HG02943 (cell line): ENCODE results near the gene RAD9A.

Experiments used
- ATAC-seq: cut with Tn5 transposase; IDR thresholded peaks from one replicate; pipeline ENCODE4 v1.9.1; 2021; ENCODE audit warnings: mild to moderate bottlenecking, low read depth, moderate library complexity; ENCODE audit not compliant: unreplicated experiment

RAD9A gene

DNA sequence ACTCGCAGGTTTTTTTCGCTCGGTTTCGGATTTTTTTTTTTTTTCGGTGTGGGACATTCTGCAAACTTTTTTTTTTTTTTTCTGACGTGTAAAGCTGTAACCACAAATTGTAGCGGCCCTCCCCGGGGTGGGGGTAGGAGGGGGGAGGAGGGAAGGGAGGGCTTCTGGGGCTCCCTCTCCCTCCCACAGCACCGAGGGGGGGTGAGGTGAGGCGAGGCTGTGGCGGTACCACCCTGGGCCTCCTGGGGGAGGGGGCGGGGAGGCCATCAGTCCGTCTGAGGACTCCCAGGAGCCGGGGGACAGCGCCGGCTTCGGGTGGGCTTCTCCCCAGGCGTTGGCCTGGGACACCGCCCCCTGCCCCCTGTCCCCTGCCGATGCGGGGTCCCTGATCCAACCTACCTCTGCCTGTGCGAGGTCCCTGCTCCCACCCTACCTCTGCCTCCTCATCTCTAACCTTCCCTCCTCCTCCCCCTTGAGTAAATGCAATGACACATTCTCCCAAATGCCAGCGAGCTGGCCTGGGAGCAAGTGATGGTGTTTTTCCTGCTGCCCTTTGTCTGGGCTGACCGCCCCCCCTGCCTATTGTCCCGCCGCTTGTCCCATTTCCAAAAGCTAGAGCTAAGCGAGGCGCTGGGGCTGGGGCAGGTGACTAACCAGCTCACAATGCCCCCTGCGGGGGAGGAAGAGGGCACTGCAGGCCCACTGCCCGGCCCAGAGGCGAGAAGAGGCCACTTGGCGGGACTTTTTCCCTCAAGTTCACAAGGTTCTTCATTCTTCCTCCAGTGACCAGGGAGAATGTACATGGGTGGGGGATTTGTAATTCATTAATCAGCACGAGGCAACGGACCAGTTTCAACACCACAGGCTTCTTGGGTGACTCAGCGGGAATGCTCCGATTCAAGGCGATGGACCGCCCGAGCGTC is 17.9 kb upstream of the RAD9A start:
- no peak for ATAC-seq

GRCh38 chr11:67374571-67375281 is 17.1 kb upstream of the RAD9A start:
- ATAC-seq = no peak

DNA sequence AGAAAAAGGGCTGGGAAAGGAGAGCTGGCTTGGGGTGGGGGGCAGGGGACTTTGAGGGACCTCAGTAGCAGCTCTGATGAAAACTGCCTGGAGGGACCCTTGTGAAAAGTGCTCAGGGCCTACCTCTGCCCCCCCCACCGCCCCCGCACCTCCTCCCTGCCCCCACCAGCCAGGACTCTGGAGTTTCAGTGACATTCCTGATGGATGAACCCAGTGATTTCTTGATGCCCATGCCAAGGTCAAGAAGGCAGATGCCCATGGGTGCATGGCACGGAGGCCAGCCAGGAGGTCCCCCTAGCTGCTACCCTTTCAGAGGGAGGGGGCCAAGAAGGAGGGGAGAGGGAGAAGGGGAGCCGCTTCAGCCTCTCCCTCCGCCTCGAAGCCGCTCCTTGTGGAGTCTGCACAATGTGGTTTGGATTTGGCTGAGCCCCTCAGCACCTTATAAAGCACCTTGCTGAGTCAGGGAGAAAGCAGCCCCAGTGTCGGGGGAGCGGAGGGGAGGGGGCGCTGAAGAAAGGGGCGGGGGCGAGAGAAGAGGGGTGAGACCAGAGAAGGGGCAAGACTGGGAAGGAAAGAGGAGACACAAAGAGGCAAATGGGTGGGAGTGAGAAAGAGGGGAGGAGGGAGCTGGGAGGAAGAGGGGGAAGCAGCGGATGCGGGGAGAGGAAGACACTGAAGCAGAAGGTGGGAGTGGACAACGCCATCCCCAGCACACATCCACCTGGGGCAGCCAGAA is 16.3 kb upstream of the RAD9A start:
- ATAC-seq = no peak

DNA sequence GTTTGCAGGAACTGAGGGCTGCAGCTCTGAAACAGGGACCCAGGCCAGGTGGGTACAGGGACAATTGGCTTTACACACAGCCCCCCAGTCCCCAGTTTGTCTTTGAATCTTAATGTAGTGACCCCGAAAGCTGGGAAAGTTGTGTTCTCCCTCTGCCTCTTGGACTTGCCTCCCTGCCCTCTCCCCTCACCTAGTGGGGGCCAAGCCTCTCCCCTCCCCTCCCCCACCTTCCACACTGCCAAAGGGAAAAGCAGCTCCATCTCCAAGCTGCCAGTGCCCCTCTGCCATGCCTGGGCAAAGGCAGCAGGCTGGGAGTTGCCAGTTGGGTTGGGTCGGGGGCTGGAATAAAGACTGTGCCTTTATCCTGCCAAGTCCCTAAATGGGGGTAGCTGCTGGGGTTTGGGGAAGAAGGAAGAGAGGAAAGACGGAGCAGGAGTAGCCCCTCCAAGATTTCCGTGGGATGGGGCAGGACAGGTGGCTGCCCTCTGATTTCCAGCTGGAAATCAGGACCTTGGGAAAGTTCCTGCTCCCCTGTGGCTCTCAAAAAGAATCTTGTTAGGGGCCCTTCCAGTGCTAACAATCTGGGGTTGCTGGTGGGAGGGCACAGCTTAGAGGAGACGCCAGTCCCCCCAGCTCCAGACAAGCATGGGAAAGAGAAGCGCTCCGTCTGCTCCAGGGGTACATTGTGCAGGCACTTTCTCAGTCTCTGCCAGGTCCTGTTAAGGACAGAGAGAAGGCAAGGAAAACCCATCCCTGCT is 15.5 kb upstream of the RAD9A start:
- no peak for ATAC-seq

DNA sequence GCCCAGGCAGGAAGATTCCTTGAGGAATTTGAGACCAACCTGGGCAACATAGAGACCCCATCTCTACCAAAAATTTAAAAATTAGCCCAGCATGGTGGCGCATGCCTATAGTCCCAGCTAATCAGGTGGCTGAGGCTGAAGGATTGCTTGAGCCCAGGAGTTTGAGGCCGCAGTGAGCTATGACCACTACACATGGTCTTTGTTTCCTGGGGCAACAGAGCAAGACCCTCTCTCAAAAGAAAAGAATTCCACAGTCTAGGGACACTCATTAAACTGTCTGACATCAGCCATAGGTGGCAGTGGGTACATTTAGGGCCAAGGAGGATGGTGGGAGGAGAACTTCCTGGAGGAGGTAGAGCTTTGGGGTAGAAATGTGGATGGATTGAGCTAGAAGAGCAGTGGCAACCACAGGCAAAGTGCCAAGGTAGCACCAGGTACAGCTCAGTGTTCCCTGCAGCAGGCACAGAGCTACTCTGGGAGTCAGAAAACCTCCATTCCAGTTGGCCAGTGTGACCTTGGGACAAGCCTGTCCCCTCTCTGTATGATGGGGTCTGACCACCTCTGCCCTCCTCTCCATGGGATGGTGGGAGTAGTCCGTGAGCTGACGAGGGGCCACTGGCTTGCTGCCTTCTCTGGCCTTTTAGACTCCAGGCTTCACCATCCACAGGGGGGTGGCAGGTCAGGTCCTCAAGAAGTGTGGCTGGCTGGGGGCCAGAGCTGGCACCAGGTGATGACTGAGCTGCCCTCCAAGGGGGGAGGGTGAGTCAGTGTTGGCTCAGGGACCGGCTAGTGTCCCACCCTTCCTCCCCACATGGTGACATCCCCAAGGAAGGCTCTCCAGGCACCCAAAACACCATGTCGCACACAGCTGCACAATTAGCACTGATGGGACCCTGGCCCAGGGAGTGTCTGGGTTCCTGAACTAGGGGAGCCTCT is 14.6 kb upstream of the RAD9A start:
- no peak for ATAC-seq

DNA sequence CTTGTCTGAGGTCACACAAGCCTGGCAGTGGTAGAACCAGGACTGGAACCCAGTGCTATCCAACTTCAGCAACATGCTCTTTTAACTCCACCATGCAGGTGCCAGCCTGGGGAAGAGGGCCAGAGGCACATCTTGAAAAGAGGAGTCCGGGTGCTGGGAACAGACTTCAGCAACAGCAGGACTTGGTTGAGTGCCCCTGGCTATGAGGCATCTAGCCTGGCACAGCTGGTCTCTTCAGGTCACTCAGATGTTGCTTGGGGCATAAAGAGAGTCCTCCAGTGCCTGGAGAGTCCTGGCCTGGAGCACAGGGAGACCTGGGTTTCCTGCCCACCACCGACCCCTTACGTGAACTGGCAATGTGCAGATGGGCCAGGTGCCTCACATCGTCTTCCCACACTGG is 13.2 kb upstream of the RAD9A start:
- ATAC-seq = no peak

- no peak for ATAC-seq
Measured at GRCh38 chr11:67379061-67380058, 12.4 kb upstream of the RAD9A start.

DNA sequence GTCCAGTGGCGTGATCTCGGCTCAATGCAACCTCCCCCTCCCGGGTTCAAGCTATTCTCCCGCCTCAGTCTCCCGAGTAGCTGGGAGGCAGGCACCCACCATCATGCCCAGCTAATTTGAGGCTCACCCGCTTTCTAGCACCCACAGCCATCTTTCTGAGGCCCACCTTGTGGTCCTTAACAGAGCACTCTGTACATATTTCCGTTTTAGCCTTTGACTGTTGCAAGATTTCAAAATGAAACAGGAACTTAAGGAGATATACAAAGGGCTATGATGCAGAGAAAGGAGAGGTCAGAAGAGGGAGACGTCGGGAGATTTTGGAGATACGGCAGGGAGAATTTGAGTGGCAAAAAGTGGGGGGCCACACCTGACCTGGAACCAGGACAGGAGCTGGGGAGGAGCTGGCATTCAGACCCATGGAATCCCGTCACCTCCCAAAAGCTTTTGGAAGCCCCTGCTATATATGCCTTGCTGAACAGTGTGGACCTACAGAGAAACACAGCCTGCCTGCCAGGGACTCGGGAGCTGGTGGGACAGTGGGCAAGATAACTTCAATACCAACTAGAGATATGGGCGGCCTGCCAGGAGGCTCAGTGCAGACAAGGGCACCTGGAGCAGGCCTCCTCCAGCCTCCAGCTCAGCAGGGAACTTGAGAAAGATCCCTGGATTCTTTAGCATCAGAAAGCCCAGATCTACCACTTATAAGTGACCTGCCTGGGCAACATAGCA is 10.4 kb upstream of the RAD9A start:
- no peak for ATAC-seq

- ATAC-seq = no peak
Measured at GRCh38 chr11:67382276-67383136, 9.3 kb upstream of the RAD9A start.

GRCh38 chr11:67384851-67385366 is 6.9 kb upstream of the RAD9A start:
- no peak for ATAC-seq

DNA sequence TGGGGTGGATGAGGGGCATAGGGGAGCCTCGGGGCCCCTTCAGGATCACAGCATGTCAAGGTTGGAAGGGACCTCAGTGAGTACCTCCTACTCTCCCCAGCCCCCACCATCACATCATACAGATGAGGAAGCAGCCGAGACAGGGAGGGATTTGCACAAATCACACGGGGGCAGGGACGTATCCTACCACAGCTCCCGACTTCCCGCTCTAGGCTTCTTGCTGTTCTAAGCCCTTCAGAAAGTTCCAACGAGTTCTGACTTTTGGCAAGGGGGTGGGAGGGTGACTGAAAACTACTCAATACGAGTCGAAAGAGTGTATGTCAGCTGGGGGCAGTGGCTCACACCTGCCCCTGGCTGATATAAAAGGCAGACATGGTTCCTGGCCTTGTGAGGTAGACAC is 4.7 kb upstream of the RAD9A start:
- ATAC-seq = no peak

- no peak for ATAC-seq
Measured at GRCh38 chr11:67387518-67387917, 4.3 kb upstream of the RAD9A start.

DNA sequence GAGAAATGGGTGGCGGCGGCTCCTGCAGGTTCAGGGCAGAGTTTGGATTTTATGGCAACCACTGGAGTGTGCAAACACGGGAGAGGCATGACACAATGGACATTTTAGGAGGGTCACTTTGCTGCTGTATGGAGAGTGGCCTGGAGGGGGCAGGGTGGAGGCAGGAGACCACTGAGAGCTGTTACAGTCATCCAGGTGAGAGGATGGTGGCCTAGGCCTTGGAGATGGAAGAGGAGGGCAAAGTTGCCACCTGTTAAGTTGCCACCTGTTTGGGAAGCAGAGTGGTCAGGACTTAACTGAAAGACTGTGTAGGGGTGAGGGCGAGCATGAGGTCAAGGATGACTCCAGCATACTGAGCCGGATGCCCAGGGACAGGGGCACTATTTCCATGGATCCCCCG is 2.3 kb upstream of the RAD9A start:
- no peak for ATAC-seq

DNA sequence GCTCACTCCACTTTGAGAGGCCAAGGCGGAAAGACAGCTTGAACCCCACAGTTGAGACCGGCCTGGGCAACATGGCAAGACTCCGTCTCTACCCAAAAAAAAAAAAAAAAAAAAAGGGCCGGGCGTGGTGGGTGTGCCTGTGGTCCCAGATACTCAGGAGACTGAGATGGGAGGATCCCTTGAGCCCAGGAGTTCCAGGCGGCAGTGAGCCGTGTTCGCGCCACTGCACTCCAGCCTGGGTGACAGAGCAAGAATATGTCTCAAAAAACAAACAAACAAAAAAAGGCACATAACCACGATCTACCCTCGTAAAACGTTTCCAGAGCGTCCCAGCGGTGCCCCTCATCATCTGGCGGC is 861 bp upstream of the RAD9A start:
- ATAC-seq = no peak

- no peak for ATAC-seq
Measured at GRCh38 chr11:67392183-67392715, 463 bp downstream of the RAD9A start.

- no peak for ATAC-seq
Measured at GRCh38 chr11:67393437-67393836, 1.7 kb downstream of the RAD9A start.
